GM12872 (cell line): Measurements from ENCODE around the gene NRCAM.

ENCODE experiments used
- TF ChIP-seq, protein P1 (sequence below): IDR thresholded peaks from 3 replicates; pipeline ENCODE4 v1.5.1; 2011; ENCODE audit warnings: low read depth, mild to moderate bottlenecking, low read length, moderate library complexity; ENCODE audit not compliant: insufficient read depth

NRCAM gene

DNA sequence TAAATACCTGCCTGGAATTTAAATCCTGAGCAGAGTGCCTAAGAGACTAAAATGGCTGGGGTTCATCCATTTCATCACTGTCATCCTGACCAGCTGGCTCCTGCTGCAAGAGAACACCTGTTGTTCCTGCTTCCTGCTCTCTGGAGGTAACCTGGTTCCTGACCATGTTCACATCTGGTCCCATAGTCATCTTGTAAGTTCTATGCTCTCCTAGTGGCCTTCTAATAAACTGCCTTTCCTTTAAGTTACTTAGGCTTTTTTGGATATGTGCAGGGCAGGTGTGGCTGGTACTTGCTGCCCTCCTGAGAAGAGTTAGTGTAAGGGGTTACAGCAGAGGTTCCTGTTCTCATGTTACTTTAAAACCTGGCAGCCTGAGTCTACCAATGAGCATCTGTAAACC, 80.0 kb downstream of the NRCAM start:
- TF ChIP-seq, protein P1, sequence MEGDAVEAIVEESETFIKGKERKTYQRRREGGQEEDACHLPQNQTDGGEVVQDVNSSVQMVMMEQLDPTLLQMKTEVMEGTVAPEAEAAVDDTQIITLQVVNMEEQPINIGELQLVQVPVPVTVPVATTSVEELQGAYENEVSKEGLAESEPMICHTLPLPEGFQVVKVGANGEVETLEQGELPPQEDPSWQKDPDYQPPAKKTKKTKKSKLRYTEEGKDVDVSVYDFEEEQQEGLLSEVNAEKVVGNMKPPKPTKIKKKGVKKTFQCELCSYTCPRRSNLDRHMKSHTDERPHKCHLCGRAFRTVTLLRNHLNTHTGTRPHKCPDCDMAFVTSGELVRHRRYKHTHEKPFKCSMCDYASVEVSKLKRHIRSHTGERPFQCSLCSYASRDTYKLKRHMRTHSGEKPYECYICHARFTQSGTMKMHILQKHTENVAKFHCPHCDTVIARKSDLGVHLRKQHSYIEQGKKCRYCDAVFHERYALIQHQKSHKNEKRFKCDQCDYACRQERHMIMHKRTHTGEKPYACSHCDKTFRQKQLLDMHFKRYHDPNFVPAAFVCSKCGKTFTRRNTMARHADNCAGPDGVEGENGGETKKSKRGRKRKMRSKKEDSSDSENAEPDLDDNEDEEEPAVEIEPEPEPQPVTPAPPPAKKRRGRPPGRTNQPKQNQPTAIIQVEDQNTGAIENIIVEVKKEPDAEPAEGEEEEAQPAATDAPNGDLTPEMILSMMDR: no peak

DNA sequence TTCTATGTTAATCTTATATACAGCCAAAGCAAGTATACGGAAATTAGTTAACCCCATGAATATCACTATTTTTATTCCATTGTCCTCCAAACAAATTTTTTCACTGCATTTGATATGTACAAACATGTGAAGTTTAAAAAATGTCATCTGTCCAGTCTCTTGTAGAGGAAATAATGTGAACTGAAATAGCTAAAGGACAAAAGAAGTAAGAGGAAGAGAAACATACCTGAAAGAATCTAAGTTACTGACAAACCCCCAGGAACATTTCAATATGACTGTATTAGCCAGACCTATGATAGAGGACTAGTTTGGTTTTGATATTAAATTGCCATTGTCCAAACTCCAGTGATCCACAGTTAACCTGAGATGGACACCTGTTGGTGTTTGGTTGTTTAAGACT, 80.6 kb downstream of the NRCAM start:
- TF ChIP-seq, protein P1: no peak

DNA sequence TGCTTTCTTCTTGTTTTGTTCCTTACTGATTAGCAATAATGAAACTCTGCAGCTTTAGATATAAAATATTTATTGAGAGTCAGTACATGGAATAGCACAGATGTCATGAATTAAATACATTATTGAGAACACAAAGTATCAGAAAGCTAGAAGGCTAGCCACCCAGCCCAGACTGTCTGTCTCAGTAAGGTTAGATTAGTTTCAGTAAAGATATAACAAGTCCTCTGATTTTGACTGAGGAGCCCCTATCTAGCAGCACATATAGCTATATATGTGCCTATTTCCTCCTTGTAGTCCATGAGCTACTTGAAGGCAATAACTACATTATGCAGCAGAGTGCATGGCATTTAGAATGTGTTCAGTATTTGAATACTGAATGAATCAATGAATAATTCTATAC, 81.3 kb downstream of the NRCAM start:
- TF ChIP-seq, protein P1: no peak

DNA sequence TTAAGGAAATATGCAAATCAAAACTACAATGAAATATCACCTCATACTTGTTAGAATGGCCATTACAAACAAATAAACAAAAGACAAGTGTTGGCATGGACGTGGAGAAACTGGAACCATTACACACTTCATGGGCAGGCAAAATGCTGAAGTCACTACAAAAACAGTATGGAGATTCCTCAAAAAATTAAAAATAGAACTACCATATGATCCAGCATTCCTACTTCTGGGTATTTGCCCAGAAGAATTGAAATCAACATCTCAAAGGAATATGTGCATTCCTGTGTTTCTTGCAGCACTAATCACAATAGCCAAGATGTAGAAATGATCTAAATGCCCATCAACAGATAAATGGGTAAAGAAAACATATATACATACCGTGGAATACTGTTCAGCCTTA, 83.6 kb downstream of the NRCAM start:
- TF ChIP-seq, protein P1: no peak

DNA sequence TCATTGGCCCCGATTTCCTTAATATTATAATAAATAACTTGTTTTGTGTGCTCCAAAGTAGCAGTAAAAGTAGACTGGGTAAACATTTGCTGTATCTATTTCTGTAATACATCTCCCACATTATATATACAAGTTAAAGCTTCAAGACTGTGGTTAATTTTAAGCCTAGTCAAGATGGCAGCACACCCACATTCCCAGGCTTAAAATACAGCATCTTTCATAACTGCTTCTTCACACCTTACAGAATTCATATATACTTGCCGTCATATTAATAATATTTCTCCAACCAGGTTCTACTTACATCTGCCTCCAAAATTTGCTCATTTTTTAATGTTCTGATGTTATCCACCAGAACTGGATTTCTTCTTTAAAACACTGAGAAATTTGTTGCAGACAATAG, 85.6 kb downstream of the NRCAM start:
- TF ChIP-seq, protein P1: no peak

DNA sequence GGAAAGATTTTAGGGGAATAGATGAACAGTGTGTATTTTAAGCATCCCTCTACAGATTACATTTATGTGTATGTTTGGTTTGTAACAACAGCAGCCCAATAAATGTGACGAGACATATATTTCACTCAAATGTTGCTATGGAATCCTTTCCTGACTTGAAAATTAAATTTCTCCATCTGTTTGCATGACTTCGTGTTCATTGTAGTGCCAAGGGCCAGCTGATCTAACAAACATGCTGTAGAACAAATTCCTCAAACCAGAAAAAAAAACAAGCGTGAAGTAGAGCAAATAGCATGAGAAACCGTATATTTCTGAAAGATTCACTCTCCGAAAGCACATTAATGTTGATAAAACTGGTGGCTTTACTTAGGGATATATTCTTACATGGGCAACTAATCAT, 87.8 kb downstream of the NRCAM start:
- TF ChIP-seq, protein P1: no peak

DNA sequence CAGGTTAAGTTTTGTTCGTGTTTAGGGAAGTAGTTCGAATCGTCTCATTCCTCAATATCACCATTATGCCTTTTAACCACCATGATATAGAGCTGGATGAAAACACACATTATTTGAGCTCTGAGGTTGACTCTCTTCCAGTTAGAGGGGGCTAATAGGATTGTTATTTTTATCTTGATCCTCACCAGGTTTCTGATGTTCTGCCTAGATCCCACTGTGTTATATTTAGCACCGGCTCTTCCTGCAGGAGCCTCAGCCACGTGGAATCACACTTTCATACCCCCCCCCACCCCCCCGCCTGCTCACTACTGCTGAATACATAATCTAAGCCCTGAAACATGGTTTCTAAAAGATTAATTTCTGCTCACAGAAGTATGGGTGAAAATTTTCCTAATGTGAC, 88.3 kb downstream of the NRCAM start:
- TF ChIP-seq, protein P1: no peak

DNA sequence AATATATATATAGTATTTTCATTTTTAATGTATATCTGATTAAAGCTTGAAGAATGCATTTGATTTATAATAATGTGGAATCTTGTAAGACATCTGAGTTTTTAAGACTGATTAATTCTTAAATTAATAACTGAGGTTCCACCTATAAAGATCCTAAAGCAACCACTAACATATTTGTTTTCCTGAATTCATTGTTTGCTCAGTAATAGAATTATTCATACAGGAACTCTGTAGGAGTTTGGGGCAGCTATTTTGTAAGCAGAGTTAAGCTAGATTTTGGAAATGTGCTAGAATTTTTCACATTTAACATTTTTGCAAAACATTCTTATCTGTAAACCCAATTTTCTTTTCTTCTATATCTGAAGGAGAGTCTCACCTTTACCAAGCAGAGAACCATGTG, 88.9 kb downstream of the NRCAM start:
- TF ChIP-seq, protein P1: no peak
